ACHN (cell line): ENCODE data around the gene ZER1.
A peak's percentile ranks its signal among the peaks of the same experiment; 100 is the strongest.

Source experiments
- DNase-seq: peaks from one replicate; pipeline ENCODE4 v3.0.0-alpha.2; 2015
- in situ Hi-C: cut with HindIII; loops from 2 replicates; pipeline ENCODE4 v1.10.0; 2017; ENCODE audit warnings: low sequenced_read_pairs, low pct_ligation_motif_present, low pct_unique_long_range_greater_than_20kb

The ZER1 gene

GRCh38 chr9:128685636-128686489 lies 85.9 kb downstream of the ZER1 start:
- peak; percentile 39 for DNase-seq
- in situ Hi-C loops = no loop called here

- peak; percentile 88 for DNase-seq
- in situ Hi-C loops = no loop called here
Observed at GRCh38 chr9:128684325-128685199, 87.2 kb downstream of the ZER1 start.

GRCh38 chr9:128684065-128684324 lies 87.7 kb downstream of the ZER1 start:
- DNase-seq = no peak
- in situ Hi-C loops = no loop called here

GRCh38 chr9:128683340-128684064 lies 88.2 kb downstream of the ZER1 start:
- in situ Hi-C loops = no loop called here
- peak; percentile 37 for DNase-seq
